ENCODE data around the gene RNLS. TPM values are rescaled to one million over a fixed set of nuclear protein-coding genes. Genes with fewer than 3 reads are reported as not detected.

Gene RNLS
- polyA plus RNA-seq, 1 experiment, result 6.1 TPM

DNA sequence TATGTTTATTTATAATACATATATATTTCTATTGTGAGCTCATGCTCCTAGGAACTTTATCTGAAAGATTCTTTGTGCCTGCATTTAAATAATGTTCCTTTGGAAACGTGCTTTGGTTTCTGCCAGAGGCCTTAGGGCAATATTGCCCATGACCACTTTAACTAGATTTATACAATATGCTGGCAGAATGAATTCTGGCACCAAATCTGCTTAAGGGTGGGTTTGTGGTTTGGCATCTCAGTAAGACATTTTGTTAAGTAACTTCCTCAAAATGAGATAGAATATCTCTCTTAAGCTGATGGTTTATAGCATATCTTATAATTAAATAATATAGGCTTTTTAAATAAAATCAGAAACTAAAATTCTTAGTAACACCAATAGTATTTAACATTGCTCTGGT is 252.9 kb downstream of the RNLS start:
- CTCF ChIA-PET, result interaction anchor here (1.3 kb wide), 1 partner anchor 9 kb away, joined by 3 read pairs; no protein-coding TSS in a partner anchor
- Histone ChIP-seq H3K27ac (ENCODE audit: low read depth, low read length) (no peak overlapping the region), H3K9me3 (ENCODE audit: control insufficient read depth, insufficient read depth, low read length) (no peaks in the 10 kb centered on the region), H3K4me3 (ENCODE audit: low read depth, low read length) (no peak overlapping the region), H3K27me3 (ENCODE audit: control insufficient read depth, insufficient read depth, low read length) (no peaks in the 10 kb centered on the region)
- POLR2A ChIA-PET, result no interaction called here
- no peak for TF ChIP-seq CTCF (IDR thresholded peaks at IDR 0.05; ENCODE audit: low read depth, low read length)
- no peak for DNase-seq (ENCODE audit: low read depth, low spot score)

DNA sequence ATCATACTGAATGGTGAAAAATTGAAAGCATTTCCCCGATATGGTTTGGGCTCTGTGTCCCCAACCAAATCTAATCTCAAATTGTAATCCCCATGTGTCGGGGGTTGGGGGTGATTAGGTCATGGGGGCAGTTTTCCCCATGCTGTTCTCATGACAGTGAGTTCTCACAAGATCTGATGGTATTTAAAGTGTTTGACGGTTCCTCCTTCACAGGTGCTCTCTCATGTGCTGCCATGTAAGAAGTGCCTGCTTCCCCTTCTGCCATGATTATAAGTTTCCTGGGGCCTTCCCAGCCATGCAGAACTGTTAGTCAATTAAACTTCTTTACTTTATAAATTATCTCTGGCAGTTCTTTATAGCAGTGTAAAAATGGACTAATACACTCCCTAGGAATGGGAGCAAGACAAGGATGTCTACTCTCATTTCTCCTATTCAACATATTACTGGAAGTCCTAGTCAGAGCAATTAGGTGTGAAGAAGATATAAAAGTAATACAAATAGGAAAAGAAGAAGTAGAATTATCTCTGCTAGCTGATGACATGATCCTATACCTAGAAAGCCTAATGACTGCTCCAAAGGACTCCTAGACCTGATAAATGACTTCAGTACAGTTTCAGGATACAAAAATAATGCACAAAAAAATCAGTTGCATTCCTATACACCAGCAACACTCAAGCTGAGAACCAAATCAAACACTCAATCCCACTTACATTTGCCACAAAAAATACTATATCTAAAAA is 260.6 kb downstream of the RNLS start:
- Histone ChIP-seq H3K9me3 (ENCODE audit: control insufficient read depth, insufficient read depth, low read length) (peaks cover 10% of the 10 kb centered on the region; the same call in 1 of the 2 replicates), H3K4me3 (ENCODE audit: low read depth, low read length) (no peak overlapping the region), H3K27me3 (ENCODE audit: control insufficient read depth, insufficient read depth, low read length) (no peaks in the 10 kb centered on the region), H3K27ac (ENCODE audit: low read depth, low read length) (no peak overlapping the region)
- ChIA-PET POLR2A (no interaction called here), CTCF (no interaction called here)
- no peak for DNase-seq (ENCODE audit: low read depth, low spot score)
- TF ChIP-seq CTCF (IDR thresholded peaks at IDR 0.05; ENCODE audit: low read depth, low read length), result no peak

- Histone ChIP-seq H3K4me3 (ENCODE audit: low read depth, low read length) (no peak overlapping the region), H3K9me3 (ENCODE audit: control insufficient read depth, insufficient read depth, low read length) (peaks cover 10% of the 10 kb centered on the region; the same call in 1 of the 2 replicates), H3K27ac (ENCODE audit: low read depth, low read length) (no peak overlapping the region), H3K27me3 (ENCODE audit: control insufficient read depth, insufficient read depth, low read length) (no peaks in the 10 kb centered on the region)
- no peak for DNase-seq (ENCODE audit: low read depth, low spot score)
- TF ChIP-seq CTCF (IDR thresholded peaks at IDR 0.05; ENCODE audit: low read depth, low read length), result no peak
- ChIA-PET POLR2A (no interaction called here), CTCF (no interaction called here)
These were observed 263.1 kb downstream of the RNLS start for GRCh38 chr10:88319960-88320517.

DNA sequence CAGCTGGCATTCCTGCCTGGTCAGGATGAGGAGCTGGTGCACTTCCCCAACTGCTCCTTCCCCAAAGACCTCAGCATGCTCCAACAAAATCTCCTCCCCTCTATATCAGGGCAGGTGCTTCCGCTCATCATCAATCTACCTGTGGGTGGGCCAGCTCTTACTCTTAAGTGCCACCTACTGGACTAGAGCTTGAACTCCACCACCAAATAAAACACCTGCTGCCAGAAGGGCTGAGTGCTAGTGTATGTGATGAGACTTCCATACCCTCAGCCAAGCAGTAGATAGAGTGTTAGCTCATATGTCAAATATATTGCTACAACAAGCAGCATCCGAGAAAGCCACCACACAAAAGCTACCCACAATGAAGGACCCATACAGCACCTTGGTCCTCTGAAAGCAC is 264.3 kb downstream of the RNLS start:
- Histone ChIP-seq H3K27ac (ENCODE audit: low read depth, low read length) (no peak overlapping the region), H3K27me3 (ENCODE audit: control insufficient read depth, insufficient read depth, low read length) (no peaks in the 10 kb centered on the region), H3K9me3 (ENCODE audit: control insufficient read depth, insufficient read depth, low read length) (peaks cover 10% of the 10 kb centered on the region; the same call in 1 of the 2 replicates), H3K4me3 (ENCODE audit: low read depth, low read length) (no peak overlapping the region)
- no peak for TF ChIP-seq CTCF (IDR thresholded peaks at IDR 0.05; ENCODE audit: low read depth, low read length)
- ChIA-PET POLR2A (no interaction called here), CTCF (no interaction called here)
- DNase-seq (ENCODE audit: low read depth, low spot score), result no peak

DNA sequence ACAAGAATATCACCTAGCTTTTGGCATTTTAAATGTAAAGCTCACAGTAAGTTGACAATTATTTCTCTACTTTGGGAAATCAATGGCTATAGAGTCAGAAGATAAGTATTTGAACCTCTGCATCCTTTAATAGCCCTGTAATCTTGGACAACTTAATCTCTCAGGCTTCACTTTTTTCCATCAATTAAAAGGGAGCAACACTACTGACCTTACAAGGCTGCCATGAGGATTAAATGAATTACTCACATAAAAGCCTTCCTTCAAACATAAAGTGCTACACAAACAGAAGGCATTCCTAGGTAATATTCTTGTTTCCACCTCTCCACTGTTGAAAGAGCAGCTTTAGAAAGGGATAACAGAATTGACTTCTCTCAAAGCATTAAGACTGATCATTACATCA is 266.0 kb downstream of the RNLS start:
- Histone ChIP-seq H3K27me3 (ENCODE audit: control insufficient read depth, insufficient read depth, low read length) (no peaks in the 10 kb centered on the region), H3K9me3 (ENCODE audit: control insufficient read depth, insufficient read depth, low read length) (peaks cover 10% of the 10 kb centered on the region; the same call in 1 of the 2 replicates), H3K27ac (ENCODE audit: low read depth, low read length) (no peak overlapping the region), H3K4me3 (ENCODE audit: low read depth, low read length) (no peak overlapping the region)
- CTCF ChIA-PET, result interaction anchor here (0.6 kb wide), 1 partner anchor 323 kb away, joined by 4 read pairs; no protein-coding TSS in a partner anchor
- DNase-seq (ENCODE audit: low read depth, low spot score), result no peak
- POLR2A ChIA-PET, result no interaction called here
- no peak for TF ChIP-seq CTCF (IDR thresholded peaks at IDR 0.05; ENCODE audit: low read depth, low read length)
